ENCODE results near the gene TEKTIP1. TPM values are rescaled to one million over a fixed set of nuclear protein-coding genes. Genes with fewer than 3 reads are reported as not detected.

Gene TEKTIP1
- polyA plus RNA-seq, 1 donor = 4.5 TPM

DNA sequence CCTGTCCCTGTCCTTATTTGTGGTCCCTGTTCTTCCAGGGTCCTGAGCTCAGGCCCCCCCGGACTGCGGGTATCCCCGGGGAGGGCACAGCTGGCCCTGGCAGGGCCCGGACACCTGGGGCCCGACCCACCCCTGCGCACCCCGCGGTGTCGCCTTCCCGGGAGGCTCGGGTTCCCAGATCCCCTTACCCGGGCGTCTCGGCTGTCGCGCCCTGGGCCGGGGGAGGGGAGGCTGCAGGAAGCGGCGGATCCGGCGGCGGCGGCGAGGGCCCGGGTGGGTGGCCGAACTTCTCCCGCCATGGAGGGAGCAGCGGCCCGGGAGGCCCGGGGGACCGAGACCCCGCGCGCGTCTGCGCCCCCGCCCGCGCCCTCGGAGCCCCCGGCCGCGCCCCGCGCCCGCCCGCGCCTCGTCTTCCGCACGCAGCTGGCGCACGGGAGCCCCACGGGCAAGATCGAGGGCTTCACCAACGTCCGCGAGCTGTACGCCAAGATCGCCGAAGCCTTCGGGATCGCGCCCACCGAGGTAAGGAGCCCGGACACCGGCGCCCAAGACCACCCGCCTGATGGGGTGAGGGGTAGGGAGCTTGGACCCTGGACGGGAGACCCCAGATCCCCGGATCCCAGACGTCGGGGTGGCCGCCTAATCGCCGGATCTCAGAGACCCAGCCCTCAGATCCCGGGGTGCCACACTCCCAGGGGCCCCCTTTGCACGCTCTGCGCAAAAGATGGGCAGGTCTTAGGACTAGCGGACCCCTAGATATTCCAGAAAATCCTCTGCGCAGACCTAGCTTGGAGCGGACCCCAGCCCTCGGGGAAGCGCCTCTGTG, 46.5 kb downstream of the TEKTIP1 start, which contains the start of gene GIPC3:
Gene GIPC3 (plus strand): TSS at position 178 of the 826 bp plus-strand sequence. CDS start 120 bp downstream, at position 298.
- no peak for DNase-seq (ENCODE audit: low read depth)

- DNase-seq (ENCODE audit: low read depth) = no peak
Measured at GRCh38 chr19:3586127-3586626, 47.2 kb downstream of the TEKTIP1 start.

- DNase-seq (ENCODE audit: low read depth) = no peak
Measured at GRCh38 chr19:3586707-3587346, 47.9 kb downstream of the TEKTIP1 start.

- DNase-seq (ENCODE audit: low read depth) = no peak
Measured at GRCh38 chr19:3589439-3589838, 50.5 kb downstream of the TEKTIP1 start.

GRCh38 chr19:3589949-3590348, 51.0 kb downstream of the TEKTIP1 start:
- DNase-seq (ENCODE audit: low read depth) = no peak

DNA sequence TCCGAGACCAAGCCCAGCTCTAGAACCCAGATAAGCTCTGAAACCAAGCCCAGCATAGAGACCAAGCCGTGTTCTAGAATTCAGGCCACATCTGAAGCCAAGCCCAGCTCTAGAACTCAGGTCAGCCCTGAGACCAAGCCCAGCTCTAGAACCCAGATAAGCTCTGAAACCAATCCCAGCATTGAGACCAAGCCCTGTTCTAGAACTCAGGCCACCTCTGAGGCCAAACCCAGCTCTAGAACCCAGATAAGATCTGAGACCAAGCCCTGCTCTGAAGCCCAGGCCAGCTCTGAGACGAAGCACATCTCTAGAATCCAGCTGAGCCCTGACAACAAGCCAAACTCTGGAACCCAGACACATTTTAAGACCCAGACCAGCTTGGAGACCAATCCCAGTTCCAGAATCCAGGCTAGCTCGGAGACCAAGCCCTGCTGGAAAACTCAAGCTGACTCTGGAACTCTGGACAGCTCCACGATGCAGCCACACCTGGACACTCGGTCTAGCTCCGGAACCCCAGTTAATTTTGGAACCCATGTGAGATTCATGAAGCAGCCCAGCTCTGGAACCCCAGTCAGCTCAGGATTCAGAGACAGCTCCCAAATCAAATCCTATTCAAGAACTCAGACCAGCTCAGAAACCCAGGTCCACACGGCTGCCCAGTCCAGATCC, 52.2 kb downstream of the TEKTIP1 start:
- DNase-seq (ENCODE audit: low read depth) = no peak

GRCh38 chr19:3591876-3592613, 53.1 kb downstream of the TEKTIP1 start:
- DNase-seq (ENCODE audit: low read depth) = no peak

DNA sequence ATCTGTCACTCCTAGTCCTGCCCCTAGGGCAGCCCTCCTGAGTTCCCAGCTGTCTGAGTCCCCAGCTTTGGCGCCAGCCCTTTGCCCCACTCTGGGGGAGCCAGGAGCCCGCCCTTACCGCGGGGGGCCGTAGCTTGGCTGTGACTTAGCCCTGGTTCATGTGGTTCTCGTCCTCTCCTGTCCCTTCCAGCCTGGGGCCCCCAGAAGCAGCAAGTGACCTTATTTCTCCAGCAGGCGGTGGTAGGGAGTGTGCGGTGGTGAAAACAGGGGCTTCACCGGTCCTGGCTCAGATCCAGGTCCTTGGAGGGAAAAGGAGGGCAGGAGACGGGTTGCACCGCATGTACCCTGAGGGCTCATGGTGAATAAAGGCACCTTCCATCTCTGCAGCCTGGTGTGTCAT, 54.2 kb downstream of the TEKTIP1 start:
- no peak for DNase-seq (ENCODE audit: low read depth)

Other genes with a start within 250 kb of the TEKTIP1 start
- 35.4 TPM for gene NFIC, start 172.6 kb upstream of the TEKTIP1 start, polyA plus RNA-seq (ENCODE audit: insufficient read length)
- 0.22 TPM for gene SMIM24, start 58.6 kb upstream of the TEKTIP1 start, polyA plus RNA-seq (ENCODE audit: insufficient read length)
- not detected for gene SMIM44, start 55.7 kb upstream of the TEKTIP1 start, polyA plus RNA-seq (ENCODE audit: insufficient read length)
- 6.8 TPM for gene DOHH, start 38.5 kb upstream of the TEKTIP1 start, polyA plus RNA-seq (ENCODE audit: insufficient read length)
- gene FZR1, start 32.9 kb upstream of the TEKTIP1 start, polyA plus RNA-seq (ENCODE audit: insufficient read length) = 26.9 TPM
- gene MFSD12, start 18.4 kb downstream of the TEKTIP1 start, polyA plus RNA-seq (ENCODE audit: insufficient read length) = 25.2 TPM
- gene HMG20B, start 33.8 kb downstream of the TEKTIP1 start, polyA plus RNA-seq (ENCODE audit: insufficient read length) = 34.1 TPM
- gene GIPC3, start 46.3 kb downstream of the TEKTIP1 start, polyA plus RNA-seq (ENCODE audit: insufficient read length) = 1.4 TPM
- 1.7 TPM for gene TBXA2R, start 67.7 kb downstream of the TEKTIP1 start, polyA plus RNA-seq (ENCODE audit: insufficient read length)
- gene CACTIN, start 87.6 kb downstream of the TEKTIP1 start, polyA plus RNA-seq (ENCODE audit: insufficient read length) = 18.9 TPM
- gene PIP5K1C, start 161.3 kb downstream of the TEKTIP1 start, polyA plus RNA-seq (ENCODE audit: insufficient read length) = 22.0 TPM
- gene TJP3, start 169.2 kb downstream of the TEKTIP1 start, polyA plus RNA-seq (ENCODE audit: insufficient read length) = 0.46 TPM
- gene APBA3, start 222.5 kb downstream of the TEKTIP1 start, polyA plus RNA-seq (ENCODE audit: insufficient read length) = 13.1 TPM
- 26.0 TPM for gene MRPL54, start 223.5 kb downstream of the TEKTIP1 start, polyA plus RNA-seq (ENCODE audit: insufficient read length)
- not detected for gene RAX2, start 233.1 kb downstream of the TEKTIP1 start, polyA plus RNA-seq (ENCODE audit: insufficient read length)
- gene MATK, start 247.2 kb downstream of the TEKTIP1 start, polyA plus RNA-seq (ENCODE audit: insufficient read length) = 1.4 TPM